Mesenchymal stem cell (in vitro differentiated cells and primary cell): Measurements from ENCODE around the gene PIGQ.

Experiments
- DNase-seq: peaks from one replicate; pipeline ENCODE4 v3.0.0-alpha.2; 2013
- H2AFZ ChIP-seq: one replicate; pipeline ENCODE4 v1.6.1; 2013; ENCODE audit warnings: low read depth, mild to moderate bottlenecking, control low read depth, inconsistent platforms, low read length, moderate library complexity
- H2AK5ac ChIP-seq: 2 replicates; pipeline ENCODE4 v1.6.1; 2013; ENCODE audit warnings: low read length, moderate library complexity, mild to moderate bottlenecking, inconsistent platforms; ENCODE audit not compliant: severe bottlenecking
- H2BK120ac ChIP-seq: one replicate; pipeline ENCODE4 v1.6.1; 2013; ENCODE audit warnings: low read depth, mild to moderate bottlenecking, inconsistent platforms, low read length, moderate library complexity
- H2BK12ac ChIP-seq, 2 experiments: one replicate each; pipeline ENCODE4 v1.6.1; 2013; ENCODE audit warnings: inconsistent platforms in 2 of 2, low read length in 2 of 2, mild to moderate bottlenecking in 2 of 2, moderate library complexity in 2 of 2, control low read depth in 1 of 2
- H2BK15ac ChIP-seq: one replicate; pipeline ENCODE4 v1.6.1; 2013; ENCODE audit warnings: mild to moderate bottlenecking, low read depth, inconsistent platforms; ENCODE audit not compliant: poor library complexity, severe bottlenecking
- H2BK5ac ChIP-seq: 2 replicates; pipeline ENCODE4 v1.6.1; 2013; ENCODE audit warnings: low read depth, mild to moderate bottlenecking, low read length, control low read depth, inconsistent platforms; ENCODE audit not compliant: poor library complexity, severe bottlenecking
- H3K14ac ChIP-seq, 2 experiments: one replicate each; pipeline ENCODE4 v1.6.1; 2013; ENCODE audit warnings: inconsistent platforms in 2 of 2, low read length in 2 of 2, control low read depth in 1 of 2, mild to moderate bottlenecking in 1 of 2, moderate library complexity in 1 of 2
- H3K18ac ChIP-seq, 2 experiments: one replicate each; pipeline ENCODE4 v1.6.1; 2013; ENCODE audit warnings: inconsistent platforms in 2 of 2, low read length in 2 of 2, control low read depth in 1 of 2, low read depth in 1 of 2, mild to moderate bottlenecking in 1 of 2
- H3K23ac ChIP-seq, 2 experiments: one replicate each; pipeline ENCODE4 v1.6.1; 2013; ENCODE audit warnings: inconsistent platforms in 2 of 2, low read length in 2 of 2, mild to moderate bottlenecking in 2 of 2, moderate library complexity in 2 of 2, control low read depth in 1 of 2
- H3K27ac ChIP-seq: 2 replicates; pipeline ENCODE4 v1.5.1; 2013; ENCODE audit warnings: mild to moderate bottlenecking, moderate library complexity, low read length, control low read depth, inconsistent platforms; ENCODE audit not compliant: poor library complexity, severe bottlenecking
- H3K27me3 ChIP-seq, 2 experiments: 2 replicates each; pipeline versions ENCODE4 v1.6.1 to v1.7.0; 2013; ENCODE audit warnings: low read length in 2 of 2, mild to moderate bottlenecking in 2 of 2, moderate library complexity in 2 of 2, control low read depth in 1 of 2, inconsistent platforms in 1 of 2; ENCODE audit not compliant: control insufficient read depth in 1 of 2, insufficient read depth in 1 of 2
- H3K36me3 ChIP-seq, 2 experiments: 2 replicates each; pipeline versions ENCODE4 v1.6.1 to v1.7.0; 2013; ENCODE audit warnings: low read length in 2 of 2, control low read depth in 1 of 2, inconsistent platforms in 1 of 2, low read depth in 1 of 2, mild to moderate bottlenecking in 1 of 2; ENCODE audit not compliant: insufficient read depth in 2 of 2, control insufficient read depth in 1 of 2
- H3K4ac ChIP-seq, 2 experiments: one replicate each; pipeline ENCODE4 v1.6.1; 2013; ENCODE audit warnings: inconsistent platforms in 2 of 2, low read length in 2 of 2, mild to moderate bottlenecking in 2 of 2, moderate library complexity in 2 of 2, control low read depth in 1 of 2, low read depth in 1 of 2
- H3K4me1 ChIP-seq: 2 replicates; pipeline ENCODE4 v1.6.1; 2013; ENCODE audit warnings: low read depth, low read length, control low read depth; ENCODE audit not compliant: control insufficient read depth, insufficient read depth
- H3K4me2 ChIP-seq: 2 replicates; pipeline ENCODE4 v1.6.1; 2013; ENCODE audit warnings: low read length, mild to moderate bottlenecking, inconsistent platforms; ENCODE audit not compliant: poor library complexity, severe bottlenecking
- H3K4me3 ChIP-seq, 2 experiments: 2 replicates each; pipeline versions ENCODE4 v1.5.1 to v1.7.0; 2013; ENCODE audit warnings: low read length in 2 of 2, mild to moderate bottlenecking in 2 of 2, control low read depth in 1 of 2, low read depth in 1 of 2; ENCODE audit not compliant: insufficient read depth in 1 of 2
- H3K79me1 ChIP-seq: replicated peaks from 2 replicates; pipeline ENCODE4 v1.6.1; 2013; ENCODE audit warnings: mild to moderate bottlenecking, control low read depth, low read length, inconsistent platforms; ENCODE audit not compliant: poor library complexity, severe bottlenecking
- H3K9ac ChIP-seq: 2 replicates; pipeline ENCODE4 v1.7.0; 2013; ENCODE audit warnings: mild to moderate bottlenecking, low read length, moderate library complexity
- H3K9me3 ChIP-seq: 2 replicates; pipeline ENCODE4 v1.7.0; 2013; ENCODE audit warnings: mild to moderate bottlenecking, low read length; ENCODE audit not compliant: control insufficient read depth
- H4K8ac ChIP-seq: one replicate; pipeline ENCODE4 v1.6.1; 2013; ENCODE audit warnings: inconsistent platforms, mild to moderate bottlenecking, low read length, moderate library complexity
- H4K91ac ChIP-seq: one replicate; pipeline ENCODE4 v1.6.1; 2013; ENCODE audit warnings: mild to moderate bottlenecking, low read length, inconsistent platforms
- WGBS: methylation state at CpG from one replicate; pipeline ENCODE4 v1.1.7; 2013; ENCODE audit warnings: mixed read lengths; 5-methylcytosine and 5-hydroxymethylcytosine counted together

The PIGQ gene

DNA sequence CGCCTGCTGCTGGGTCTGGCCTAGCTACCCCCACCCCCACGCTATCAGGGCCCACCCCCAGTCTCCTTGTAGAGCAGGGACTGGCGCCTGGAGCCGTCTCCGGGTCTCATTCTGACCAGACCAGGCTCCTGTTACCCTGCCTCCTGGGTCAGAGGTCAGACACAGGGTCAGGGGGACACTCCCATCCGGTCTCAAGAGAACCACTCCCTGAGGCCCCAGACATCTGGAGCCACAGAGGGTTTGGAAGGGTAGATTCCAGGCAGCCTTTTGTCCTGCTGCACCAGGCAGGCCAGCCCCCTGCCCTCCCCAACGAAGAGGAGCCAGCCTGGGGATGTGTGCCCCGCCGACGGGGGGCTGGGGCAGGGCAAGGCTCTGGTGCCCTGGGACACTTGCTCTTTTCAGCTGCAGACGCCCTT lies 60.1 kb downstream of the PIGQ start:
- peaks cover 63% of the 10 kb centered on the region for H3K4me1 ChIP-seq
- peak overlapping the region in 1 of 2 experiments; percentile 86 for H3K14ac ChIP-seq
- H2AFZ ChIP-seq, result peak overlapping the region; percentile 2
- peaks cover 8 to 72% of the 10 kb centered on the region in 2 experiments for H3K36me3 ChIP-seq
- no peak for DNase-seq
- peak overlapping the region; percentile 33 for H2BK15ac ChIP-seq
- peak overlapping the region; percentile 49 for H2AK5ac ChIP-seq
- H4K8ac ChIP-seq, result peak overlapping the region; percentile 90
- H2BK5ac ChIP-seq, result no peak overlapping the region
- no peak overlapping the region for H3K4me2 ChIP-seq
- H2BK12ac ChIP-seq, result peak overlapping the region; percentile 29 to 92
- peak overlapping the region; percentile 27 for H2BK120ac ChIP-seq
- no peaks in the 10 kb centered on the region for H3K27me3 ChIP-seq
- peak overlapping the region; percentile 53 to 94 for H3K4ac ChIP-seq
- no peak overlapping the region for H3K27ac ChIP-seq
- H3K4me3 ChIP-seq, result no peak overlapping the region
- H3K23ac ChIP-seq, result no peak overlapping the region
- H3K9ac ChIP-seq, result peak overlapping the region; percentile 38
- H3K9me3 ChIP-seq, result no peaks in the 10 kb centered on the region
- peak overlapping the region; percentile 95 for H4K91ac ChIP-seq
- 22% methylated on average over 11 of the region's 11 CpGs for whole genome bisulfite sequencing
- peak overlapping the region; percentile 87 to 91 for H3K18ac ChIP-seq
- peaks cover 14% of the 10 kb centered on the region for H3K79me1 ChIP-seq

- Histone ChIP-seq H4K8ac (peak overlapping the region; percentile 90), H3K27ac (no peak overlapping the region)
These were observed 60.6 kb downstream of the PIGQ start for GRCh38 chr16:630249-630814.

DNA sequence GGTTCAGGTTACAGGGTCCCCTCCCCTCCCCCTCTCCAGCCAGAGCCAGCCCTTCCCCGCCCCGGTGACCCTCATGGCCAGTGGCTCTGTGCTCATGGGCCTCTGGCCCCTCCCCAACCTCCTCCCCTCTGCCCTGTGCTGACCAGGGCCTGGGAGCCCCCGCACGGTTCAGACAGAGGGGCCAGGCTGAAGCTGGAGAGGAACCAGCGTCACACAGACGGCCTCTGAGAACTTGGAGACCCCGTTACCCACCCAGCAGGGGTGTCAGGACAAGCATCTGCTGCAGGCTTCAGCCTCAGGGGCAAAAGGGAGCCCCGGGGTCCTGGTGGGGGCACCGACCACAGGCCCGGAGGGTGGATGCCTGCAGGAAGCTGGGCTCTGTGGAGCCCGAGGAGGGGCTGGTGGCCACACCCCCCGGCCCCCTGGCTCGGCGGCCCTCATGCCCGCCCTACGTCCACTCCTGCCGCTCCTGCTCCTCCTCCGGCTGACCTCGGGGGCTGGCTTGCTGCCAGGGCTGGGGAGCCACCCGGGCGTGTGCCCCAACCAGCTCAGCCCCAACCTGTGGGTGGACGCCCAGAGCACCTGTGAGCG lies 61.1 kb downstream of the PIGQ start, which contains the start of gene WFIKKN1:
Gene WFIKKN1 (plus strand): TSS at position 171 of the 591 bp plus-strand sequence. CDS start 269 bp downstream, at position 440.
- 9% methylated on average over 23 of the region's 23 CpGs for WGBS
- H3K9me3 ChIP-seq, result no peaks in the 10 kb centered on the region

More at GRCh38 chr16:630249-630814, 60.6 kb downstream of the PIGQ start:
- Histone ChIP-seq H3K36me3 (peaks cover 8 to 69% of the 10 kb centered on the region in 2 experiments), H3K27me3 (no peaks in the 10 kb centered on the region), H3K4ac (peak overlapping the region; percentile 84 to 94), H2BK15ac (peak overlapping the region; percentile 55), H2BK120ac (peak overlapping the region; percentile 27), H2BK12ac (peak overlapping the region; percentile 92 to 96), H2AK5ac (peak overlapping the region; percentile 49), H3K4me3 (peak overlapping the region in 1 of 2 experiments; percentile 26), H3K79me1 (peaks cover 14% of the 10 kb centered on the region), H2AFZ (peak overlapping the region; percentile 2), H3K9me3 (no peaks in the 10 kb centered on the region), H4K91ac (peak overlapping the region; percentile 95), H3K4me1 (peaks cover 63% of the 10 kb centered on the region), H3K4me2 (no peak overlapping the region), H2BK5ac (no peak overlapping the region), H3K9ac (peak overlapping the region; percentile 38), H3K14ac (peak overlapping the region in 1 of 2 experiments; percentile 86), H3K18ac (peak overlapping the region; percentile 76 to 87), H3K23ac (no peak overlapping the region)
- WGBS, result 49% methylated on average over 28 of the region's 29 CpGs
- DNase-seq, result no peak

DNA sequence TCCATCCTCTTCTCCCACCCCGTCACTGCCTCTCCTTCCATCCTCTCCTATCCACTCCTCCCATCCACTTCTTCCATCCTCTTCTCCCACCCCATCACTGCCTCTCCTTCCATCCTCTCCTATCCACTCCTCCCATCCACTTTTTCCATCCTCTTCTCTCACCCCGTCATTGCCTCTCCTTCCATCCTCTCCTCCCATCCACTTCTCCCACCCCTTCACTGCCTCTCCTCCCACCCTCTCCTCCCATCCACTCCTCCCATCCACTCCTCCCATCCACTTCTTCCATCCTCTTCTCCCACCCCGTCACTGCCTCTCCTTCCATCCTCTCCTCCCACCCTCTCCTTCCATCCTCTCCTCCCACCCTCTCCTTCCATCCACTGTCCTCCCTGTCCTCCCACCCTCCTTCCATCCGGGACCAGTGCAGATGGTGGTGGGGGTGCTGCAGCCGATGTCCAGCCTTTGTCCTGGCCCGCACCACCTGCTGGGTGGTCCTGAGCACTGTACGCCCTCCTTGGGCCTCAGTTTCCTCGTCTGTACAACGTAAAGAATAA lies 62.1 kb downstream of the PIGQ start:
- H3K4me3 ChIP-seq, result no peak overlapping the region
- no peak overlapping the region for H3K14ac ChIP-seq
- no peak overlapping the region for H3K23ac ChIP-seq
- no peak overlapping the region for H2BK120ac ChIP-seq
- H2AK5ac ChIP-seq, result no peak overlapping the region
- DNase-seq, result no peak
- H3K79me1 ChIP-seq, result peaks cover 19% of the 10 kb centered on the region
- H2BK12ac ChIP-seq, result no peak overlapping the region
- 73% methylated on average over 8 of the region's 9 CpGs for WGBS
- no peaks in the 10 kb centered on the region for H3K9me3 ChIP-seq
- no peak overlapping the region for H3K4ac ChIP-seq
- H3K4me1 ChIP-seq, result peaks cover 58% of the 10 kb centered on the region
- H3K27me3 ChIP-seq, result no peaks in the 10 kb centered on the region
- H4K8ac ChIP-seq, result no peak overlapping the region
- no peak overlapping the region for H2BK5ac ChIP-seq
- no peak overlapping the region for H3K27ac ChIP-seq
- no peak overlapping the region for H2BK15ac ChIP-seq
- H3K4me2 ChIP-seq, result no peak overlapping the region
- H3K18ac ChIP-seq, result no peak overlapping the region
- H4K91ac ChIP-seq, result peak overlapping the region; percentile 73
- H3K36me3 ChIP-seq, result peaks cover 8 to 57% of the 10 kb centered on the region in 2 experiments
- H3K9ac ChIP-seq, result no peak overlapping the region
- H2AFZ ChIP-seq, result no peak overlapping the region

More for the DNA sequence above, 61.1 kb downstream of the PIGQ start, which contains the start of gene WFIKKN1:
- Histone ChIP-seq H3K9ac (peak within 1 kb of the TSS; percentile 38), H2AFZ (peak within 1 kb of the TSS; percentile 2), H3K14ac (peak within 1 kb of the TSS in 1 of 2 experiments; percentile 86), H3K79me1 (peaks cover 19% of the 10 kb centered on the region), H3K27me3 (no peaks in the 10 kb centered on the region), H4K8ac (peak within 1 kb of the TSS; percentile 90), H2AK5ac (peak within 1 kb of the TSS; percentile 49), H3K23ac (no peak within 1 kb of the TSS), H2BK12ac (peak within 1 kb of the TSS; percentile 92 to 96), H2BK15ac (peak within 1 kb of the TSS; percentile 55), H3K4ac (peak within 1 kb of the TSS; percentile 84 to 94), H2BK5ac (no peak within 1 kb of the TSS), H3K4me3 (peak within 1 kb of the TSS in 1 of 2 experiments; percentile 26), H2BK120ac (peak within 1 kb of the TSS; percentile 27), H3K4me2 (peak within 1 kb of the TSS; percentile 10), H4K91ac (peak within 1 kb of the TSS; percentile 95), H3K36me3 (peaks cover 8 to 63% of the 10 kb centered on the region in 2 experiments), H3K27ac (no peak within 1 kb of the TSS), H3K4me1 (peaks cover 64% of the 10 kb centered on the region), H3K18ac (peak within 1 kb of the TSS; percentile 76 to 87)
- DNase-seq, result no peak
